Measurements from ENCODE around the gene DNMT3A.

DNMT3A gene

DNA sequence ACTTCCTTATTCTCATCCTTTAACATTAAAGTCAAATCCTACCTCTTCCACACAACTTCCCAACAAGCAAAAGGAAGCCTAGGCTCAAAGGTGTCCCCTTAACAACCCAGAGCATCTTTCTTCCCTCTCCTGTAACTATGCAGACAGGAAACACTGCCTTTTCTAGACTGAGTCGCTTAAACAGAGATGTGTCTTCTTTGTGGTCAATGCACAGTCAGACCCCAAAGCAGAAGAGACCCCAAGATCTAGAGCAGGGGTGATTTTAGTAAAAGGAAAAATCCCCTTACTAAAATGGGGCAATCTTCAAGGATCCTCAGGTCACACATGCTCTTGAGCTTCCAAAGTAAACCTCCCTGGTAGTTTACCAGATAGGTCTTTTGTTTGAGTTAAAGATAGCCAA lies 86.8 kb downstream of the DNMT3A start:
- no peak for DNase-seq

DNA sequence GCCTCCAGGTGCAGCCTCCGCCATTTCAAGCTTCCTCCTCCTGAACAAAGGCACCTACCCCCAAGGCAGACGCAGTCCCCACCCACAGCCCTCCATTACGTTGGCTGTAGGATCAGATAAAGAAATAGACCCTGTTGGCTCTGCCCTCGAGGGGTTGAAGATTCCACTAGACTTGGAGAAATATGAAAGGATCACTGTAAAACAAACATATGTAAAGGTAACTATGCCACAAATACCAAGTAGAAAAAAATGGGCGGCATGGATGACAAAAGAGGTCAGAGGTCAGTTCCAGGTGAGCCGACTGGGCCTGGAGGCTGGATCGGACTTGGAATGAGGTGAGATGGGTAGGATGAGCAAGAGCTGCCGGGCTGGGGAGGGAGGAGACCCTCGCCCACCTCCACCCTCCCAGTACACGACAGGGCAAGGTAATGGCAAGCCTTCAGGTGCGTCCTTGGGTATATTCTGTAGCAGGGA lies 88.5 kb downstream of the DNMT3A start:
- DNase-seq: no peak

DNA sequence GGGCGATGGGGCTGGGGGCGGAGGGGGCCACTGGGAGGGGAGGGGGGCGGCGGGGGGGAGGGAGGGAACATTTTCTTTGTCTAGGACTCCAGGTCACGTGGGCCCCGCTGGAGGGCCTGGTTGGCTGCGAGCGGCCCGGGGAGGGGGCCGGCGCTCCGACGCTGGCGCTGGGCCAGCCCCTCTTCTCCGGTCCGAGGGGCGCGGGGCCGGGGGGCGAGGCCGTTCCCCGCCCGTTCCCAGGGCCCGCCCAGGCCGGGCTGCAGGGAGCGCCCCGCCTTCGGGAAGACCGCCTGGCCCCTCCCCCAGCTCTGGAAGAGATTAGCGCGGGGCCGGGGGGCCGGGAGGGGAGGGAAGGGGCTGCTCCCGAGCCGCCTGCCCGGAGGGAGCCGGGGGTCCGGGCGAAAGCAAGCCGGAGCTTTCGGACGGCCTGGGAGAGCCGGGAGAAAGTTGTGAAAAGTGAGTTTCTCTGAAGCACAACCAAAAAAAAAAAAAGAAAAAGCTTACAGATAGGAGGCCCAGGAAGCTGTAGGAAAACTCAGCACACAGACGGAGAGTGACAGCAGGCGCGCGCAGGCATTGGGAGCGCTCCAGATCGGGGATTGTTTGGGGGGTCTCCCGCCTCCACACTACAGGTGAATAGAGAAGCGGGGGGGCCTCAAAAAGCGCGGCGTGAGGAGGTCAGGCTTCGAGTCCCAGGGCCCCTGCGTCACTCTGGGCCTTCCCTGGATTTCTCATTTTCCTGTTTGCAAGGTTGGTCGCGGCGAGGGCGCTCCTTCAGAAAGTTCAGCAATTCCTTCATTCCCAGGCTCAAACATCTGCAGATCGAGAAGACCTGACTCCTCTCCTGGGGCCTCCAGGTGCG lies 89.2 kb downstream of the DNMT3A start:
- peak; percentile 64 for DNase-seq

DNA sequence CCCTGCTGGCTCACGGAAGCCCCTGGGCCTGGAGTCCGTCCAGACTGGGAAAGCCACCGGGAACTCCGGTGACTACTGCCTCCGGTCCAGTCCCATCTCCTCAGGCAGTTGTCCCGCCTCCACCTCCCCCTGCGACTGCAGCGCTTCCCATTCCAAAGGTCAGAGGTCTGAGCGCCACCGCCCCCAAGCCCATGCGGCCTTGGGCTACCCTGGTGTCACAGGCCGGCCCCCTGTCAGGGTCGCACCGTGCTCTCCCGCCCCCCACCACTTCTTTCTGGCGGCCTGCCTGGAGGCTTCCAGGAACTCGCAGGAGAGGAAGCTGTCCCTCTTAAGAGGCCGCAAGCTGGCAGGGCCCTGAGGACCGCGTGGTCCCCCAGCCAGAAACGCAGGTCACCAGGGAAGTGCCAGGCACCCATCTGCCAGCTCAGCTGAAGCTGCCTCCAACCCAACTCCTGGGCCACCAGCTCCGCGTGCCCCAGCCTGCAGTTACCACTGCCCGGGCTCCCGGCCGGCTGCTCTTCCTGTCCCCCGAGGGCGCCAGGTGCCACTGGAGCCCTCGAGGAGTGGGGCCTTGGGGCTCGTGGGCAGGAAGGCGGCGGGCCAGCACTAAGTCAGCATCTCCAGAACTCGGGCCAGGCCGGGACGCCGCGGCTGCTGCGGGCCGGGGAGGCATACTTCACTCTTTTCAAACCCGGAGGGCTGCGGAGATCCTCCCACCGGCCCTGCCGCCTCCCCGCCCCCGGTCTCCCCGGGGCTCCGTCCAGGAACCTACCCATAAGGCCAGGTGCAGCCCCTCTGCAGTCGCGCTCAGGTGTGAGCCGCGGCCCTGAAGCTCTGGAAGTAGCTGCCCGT lies 90.1 kb downstream of the DNMT3A start:
- peak; percentile 74 for DNase-seq

DNA sequence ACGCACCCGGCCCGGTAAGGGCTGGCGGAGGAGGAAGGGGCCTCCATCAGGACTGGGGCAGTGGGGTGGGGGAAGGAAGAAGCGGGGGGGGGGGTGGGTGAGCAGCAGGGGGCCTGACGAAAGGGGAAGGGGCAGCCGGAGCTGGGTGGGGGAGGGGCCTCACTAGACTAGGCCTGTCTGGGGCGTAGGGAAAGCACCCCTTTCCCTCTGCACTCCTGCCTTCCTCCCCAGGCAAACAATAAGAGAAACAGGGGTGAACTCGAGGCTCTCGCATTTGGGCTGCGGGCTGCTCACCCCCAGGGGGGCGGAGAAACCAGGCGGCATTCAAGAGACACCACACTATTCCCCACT lies 90.7 kb downstream of the DNMT3A start:
- DNase-seq: no peak

DNA sequence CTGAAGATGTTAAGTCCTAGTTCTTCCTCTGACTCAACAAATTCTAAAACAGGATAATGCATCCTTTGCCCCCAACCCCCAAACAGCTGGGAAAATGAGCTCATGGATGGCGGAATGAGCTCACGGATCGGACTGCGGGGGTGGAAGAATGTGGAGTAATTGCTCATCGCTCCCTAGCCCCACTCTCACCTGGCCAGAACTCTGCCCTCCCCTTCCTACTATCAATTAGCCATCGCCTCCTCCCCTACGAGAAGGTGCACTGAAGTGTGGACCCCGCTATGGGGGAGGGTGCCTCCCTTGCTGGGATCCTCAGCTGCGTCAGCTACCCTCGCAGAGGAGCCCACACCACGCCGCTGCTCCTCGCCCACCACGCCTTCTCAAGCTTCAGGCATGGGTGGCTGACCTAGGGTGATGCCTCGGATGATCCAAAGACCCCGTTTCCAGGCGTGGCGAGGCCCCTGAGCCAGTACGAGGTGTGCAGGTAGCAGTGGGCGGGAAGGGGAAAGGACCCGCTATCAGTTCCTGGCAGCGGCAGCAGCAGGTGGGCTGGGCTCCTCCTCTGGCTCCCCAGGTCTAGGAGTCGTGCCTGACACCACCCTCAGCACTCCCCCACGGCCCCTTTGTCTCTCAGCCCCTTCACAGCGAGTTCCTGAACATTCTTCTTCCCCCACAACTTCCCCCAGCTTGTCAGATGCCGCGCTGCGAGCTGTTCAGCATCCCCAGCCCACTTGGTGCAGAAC lies 91.2 kb downstream of the DNMT3A start:
- DNase-seq: no peak

DNA sequence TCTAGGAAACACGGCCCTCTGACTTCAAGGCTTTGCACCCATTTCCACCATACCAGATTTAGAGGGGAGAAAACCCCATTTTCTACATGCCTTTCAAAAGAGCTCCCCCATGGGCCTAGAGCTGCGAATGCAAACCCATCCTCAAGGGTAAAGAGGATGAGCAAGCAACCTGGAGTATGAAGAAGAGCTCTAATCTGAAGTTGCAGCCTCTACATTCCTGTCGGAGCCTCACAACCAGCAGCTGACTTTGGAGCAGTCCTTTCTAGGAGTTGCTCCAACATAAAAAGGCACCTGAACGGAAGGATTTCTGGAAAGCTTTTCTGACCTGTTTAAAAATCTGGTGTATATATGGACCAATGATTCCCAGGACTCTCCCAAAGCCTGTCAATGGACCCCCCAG lies 91.9 kb downstream of the DNMT3A start:
- DNase-seq: no peak

DNA sequence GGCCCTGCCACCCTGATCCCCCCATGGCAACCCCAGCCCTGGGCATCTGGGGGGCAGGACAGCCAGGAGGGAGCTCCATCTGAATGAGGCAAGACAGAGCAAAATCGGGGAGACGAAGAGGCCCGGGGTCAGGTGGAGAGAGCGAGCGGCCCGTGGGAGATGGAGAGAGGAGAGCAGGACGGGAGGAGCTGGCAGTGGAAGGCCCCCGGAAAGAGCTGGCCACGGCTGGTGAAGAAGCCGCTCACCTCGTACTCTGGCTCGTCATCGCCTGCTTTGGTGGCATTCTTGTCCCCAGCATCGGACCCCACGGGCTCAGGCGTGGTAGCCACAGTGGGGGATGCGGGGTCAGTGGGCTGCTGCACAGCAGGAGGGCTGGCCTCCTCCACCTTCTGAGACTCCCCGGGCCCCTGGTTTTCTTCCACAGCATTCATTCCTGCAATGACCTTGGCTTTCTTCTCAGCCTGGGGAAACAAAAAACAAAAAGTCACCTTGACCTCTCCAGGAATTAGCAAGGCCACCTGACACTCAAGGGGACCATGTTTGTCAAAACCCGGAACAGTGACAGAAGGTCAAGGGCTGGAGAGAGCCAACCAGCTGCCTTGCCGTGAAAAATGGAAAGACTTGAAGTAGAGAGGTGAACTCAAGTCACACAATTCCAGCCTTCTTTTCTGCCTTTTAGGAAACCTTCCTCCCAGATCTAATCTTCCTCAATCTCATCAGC lies 93.8 kb downstream of the DNMT3A start:
- no peak for DNase-seq

DNA sequence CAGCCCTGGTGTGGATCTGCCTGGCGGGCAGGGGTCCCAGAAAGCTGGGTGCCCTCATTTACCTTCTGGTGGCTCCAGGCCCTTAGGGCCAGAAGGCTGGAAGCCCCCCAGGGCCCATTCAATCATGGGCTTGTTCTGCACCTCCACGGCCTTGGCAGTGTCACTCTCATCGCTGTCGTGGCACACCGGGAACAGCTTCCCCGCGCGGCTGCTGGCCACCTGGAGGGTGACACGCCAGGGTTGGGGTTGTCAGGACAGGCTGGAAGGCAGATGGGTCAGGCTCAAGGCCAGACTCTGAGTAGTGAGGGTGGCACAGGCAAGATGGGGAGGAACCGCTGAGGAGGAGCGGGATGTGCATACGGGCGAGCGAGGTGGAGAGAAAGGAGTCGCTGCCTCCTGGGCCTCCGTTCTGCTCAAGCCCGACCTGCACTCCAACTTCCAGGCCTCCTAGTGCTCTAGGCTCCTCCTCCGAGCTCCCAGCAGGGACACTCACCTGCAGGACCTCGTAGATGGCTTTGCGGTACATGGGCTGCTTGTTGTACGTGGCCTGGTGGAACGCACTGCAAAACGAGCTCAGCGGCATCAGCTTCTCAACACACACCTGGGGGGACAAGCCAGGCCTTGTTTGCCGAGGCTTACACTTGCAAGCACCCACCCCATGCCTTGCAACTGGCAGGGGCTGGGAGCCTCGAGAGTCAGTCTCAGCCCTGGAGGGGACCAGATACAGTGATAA lies 95.0 kb downstream of the DNMT3A start:
- no peak for DNase-seq

DNA sequence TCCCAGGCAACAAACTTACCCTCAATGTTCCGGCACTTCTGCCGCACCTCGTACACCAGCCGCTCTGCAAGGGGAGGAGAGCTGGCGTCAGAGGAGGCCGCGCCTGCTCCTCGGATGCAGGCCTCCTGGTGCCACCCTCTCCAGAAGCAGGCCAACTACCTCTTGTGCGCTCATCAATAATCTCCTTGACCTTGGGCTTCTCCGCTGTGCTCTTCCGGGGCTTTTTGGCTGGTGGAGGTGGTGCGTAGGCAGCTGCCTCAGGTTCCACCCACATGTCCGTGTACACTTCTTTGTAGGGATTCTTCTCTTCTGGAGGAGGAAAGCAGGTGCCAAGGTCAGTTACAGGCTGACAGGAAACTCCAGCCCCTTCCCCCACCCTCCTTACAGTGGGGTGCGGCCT lies 95.7 kb downstream of the DNMT3A start:
- DNase-seq: no peak

DNA sequence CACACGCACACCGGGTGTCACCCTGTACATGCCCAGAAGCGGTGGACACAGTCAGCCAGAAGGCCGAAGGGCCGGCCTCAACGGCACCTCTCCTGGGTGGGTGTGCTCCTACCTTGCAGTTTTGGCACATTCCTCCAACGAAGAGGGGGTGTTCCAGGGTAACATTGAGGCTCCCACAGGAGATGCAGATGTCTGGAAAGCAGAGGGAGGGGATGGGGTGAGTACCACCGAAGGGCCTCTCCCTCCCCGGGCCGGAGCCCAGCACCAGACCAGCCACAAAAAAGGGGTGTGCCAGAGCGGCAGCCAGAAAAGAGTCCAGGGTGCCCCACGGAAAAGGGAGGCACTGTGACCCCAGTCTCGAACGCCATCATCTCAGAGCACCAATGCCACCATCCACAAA lies 96.6 kb downstream of the DNMT3A start:
- no peak for DNase-seq

DNA sequence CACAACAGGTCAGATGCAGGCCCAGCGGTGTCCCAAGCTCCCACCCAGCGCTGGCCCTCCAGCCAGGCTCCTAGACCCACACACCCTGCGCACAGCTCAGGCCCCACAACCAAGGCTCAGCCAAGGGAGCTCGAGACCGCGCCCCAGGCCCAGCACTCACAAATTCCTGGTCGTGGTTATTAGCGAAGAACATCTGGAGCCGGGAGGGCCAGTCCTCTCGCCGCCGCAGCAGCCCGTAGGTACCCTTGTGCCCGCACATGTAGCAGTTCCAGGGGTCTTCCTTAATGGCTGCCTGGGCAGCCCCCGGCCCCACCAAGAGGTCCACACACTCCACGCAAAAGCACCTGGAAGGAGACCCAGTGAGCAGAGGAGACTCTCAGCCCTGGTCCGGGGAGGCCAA lies 97.7 kb downstream of the DNMT3A start:
- no peak for DNase-seq

DNA sequence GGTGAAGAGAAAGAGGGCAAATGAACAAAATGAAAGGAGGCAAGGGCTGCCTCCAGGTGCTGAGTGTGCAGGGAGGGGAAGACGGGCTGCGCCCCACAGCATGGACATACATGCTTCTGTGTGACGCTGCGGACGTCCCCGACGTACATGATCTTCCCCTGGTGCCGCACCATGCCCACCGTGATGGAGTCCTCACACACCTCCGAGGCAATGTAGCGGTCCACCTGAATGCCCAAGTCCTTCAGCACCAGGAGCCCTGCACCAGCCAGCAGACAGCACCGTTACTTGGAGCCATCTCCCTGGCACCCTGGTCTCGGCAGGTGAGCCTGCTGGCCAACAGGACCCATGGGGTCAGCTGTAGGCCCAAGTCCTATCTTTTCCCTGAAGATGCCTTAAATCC lies 100.3 kb downstream of the DNMT3A start:
- no peak for DNase-seq

DNA sequence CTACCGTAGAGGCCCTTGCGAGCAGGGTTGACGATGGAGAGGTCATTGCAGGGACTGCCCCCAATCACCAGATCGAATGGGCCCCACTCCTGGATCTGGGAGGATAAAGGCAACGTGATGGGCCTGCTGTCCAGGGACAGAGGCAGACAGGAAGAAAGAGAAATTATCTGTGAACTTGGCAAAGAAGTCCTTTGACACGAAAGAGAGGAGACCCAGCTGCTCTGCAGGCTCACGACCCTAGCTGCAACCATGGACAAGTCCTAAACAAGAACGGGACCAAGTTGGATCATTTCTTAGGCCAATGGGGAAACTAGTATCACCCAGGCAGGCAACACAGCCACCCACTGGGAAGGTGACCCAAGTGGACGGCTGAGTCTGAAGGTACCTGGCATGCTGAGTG lies 101.1 kb downstream of the DNMT3A start:
- no peak for DNase-seq

DNA sequence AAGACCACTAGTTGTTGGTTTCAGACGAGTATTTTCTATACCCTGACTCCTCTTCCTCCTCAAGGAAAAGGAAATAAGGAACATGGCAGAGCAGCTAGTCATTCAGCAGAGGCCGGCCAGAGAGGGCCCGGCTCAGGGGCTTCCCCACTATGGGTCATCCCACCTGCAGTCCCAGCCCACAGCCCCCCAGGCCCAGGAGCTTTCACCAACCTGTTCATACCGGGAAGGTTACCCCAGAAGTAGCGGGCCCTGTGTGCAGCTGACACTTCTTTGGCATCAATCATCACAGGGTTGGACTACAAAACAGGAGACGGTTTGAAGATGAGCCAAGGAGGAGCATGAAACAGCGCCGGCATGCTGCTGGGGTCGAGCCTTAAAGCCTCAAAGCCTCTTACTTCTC lies 102.8 kb downstream of the DNMT3A start:
- DNase-seq: no peak

DNA sequence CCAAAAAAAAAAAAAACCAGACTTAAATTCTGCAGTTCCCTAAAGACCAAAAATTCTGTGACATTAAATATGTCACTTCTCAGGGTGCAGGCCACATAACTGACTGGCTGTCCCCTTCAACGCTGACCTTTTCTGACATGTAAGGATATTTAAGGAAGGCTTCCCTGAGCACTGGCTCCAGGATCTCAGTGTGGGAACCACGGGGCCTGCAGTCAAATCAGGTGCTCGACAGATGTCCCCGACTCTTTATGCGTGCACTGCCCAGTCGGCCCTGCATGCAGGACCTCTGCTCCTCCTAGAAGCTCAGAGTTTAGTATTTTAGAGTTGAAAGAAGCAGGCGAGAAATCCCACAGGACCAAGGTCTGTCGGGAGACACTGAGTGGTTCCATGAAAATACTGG lies 104.0 kb downstream of the DNMT3A start:
- no peak for DNase-seq

DNA sequence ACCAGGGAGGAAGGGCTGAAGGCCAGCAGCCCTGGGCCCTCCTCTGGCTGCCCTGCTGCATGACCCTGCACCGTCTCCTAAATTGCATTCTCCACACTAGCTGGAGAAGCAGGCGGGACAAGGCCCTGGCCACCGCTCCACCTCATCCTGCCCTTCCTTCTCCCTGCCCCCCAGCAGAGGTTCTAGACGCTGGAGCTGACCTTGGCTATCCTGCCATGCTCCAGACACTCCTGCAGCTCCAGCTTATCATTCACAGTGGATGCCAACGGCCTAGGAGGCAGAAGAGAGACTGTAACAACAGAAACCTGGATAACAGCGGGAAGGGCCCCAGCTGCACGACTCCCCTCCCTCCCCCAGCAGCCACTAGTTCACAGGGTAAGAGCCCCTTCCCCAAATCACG lies 105.0 kb downstream of the DNMT3A start:
- no peak for DNase-seq

DNA sequence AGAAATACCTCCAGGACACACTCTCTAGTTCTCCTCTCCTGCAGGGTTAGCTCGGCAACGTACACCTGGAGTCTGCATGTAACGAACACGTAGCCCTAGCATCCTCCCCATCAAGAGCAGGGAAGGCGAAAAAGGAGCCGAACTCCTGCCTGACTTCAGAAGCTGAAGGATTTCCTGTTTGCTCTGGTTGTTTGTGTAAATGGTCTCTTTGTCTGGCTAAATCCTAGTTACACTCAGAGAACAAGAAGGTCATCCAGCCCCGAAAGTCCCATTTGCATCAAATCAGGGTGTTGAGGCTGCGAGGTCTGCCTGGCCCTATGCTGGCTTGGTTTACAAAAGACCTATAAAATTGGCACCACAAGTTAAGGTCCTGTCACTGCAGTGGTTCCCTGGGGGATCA lies 107.0 kb downstream of the DNMT3A start:
- peak; percentile 32 for DNase-seq

DNA sequence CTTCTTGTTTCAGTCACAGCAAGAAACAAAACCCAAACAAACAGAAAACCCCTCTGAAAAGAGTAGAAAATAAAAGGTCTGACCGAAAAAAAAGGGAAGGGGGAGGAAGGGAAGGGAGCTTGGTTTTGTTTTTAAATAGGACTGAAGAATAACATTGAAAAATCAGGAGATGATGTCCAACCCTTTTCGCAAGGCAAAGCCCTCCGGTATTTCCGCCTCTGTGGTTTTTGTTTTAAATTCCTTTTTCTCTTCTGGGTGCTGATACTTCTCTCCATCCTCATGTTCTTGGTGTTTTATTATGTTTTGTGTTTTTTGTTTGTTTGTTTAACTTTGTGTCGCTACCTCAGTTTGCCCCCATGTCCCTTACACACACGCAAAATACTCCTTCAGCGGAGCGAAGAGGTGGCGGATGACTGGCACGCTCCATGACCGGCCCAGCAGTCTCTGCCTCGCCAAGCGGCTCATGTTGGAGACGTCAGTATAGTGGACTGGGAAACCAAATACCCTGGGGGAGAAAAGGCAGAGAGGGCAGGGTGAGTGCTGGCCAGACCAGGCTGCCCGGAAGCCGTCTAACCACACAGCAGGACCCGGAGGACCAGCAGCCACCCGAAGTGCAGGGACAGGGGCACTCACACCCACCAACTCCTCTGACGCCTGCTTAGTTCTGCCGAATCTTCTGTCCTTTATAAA lies 107.7 kb downstream of the DNMT3A start:
- DNase-seq: no peak

DNA sequence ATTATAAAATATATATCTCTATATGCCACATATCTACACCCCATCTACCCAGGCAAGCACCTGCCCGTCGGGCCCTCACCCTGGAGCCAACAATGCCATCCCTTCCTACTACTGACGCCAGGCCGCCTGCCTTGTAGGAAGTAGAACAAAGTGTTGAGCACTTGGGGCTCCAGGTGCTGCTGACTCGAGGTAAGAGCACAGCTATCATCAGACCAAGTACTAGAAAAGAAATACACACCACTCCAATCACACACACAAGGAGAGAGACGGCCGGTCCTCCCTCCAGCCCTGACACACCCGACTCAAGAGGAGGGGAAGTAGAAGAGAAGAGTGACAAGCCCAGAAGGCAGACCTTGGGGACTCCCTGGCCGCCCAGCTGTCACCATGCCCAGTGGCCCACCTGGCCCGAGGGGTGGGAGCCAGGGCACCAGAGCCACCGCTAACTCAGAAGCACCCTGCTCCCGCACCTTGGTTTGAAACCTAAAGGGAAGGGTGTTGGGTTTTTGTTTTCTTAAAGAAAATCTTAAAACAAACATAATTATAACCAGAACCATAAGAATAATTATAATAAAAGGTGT lies 109.4 kb downstream of the DNMT3A start:
- peak; percentile 59 for DNase-seq

DNA sequence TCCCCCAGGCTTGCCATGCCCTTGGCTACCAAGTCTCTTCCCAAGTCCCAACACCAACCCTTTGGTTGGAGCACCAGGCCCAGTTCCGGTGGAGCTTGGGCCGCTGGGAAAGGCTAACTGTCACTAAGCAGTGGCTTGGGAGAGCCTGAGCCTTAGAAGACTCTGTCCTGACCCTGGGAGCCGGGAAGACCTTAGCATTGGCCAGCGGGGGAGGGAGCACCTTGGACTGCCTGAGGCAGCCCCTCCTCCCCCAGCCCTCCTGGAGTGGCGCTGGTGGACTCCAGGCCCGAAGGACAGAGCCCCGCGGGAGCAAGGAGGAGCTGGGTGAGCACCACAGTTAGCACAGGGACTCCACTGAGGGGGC lies 110.8 kb downstream of the DNMT3A start:
- DNase-seq: no peak

Data from DMS79 (cell line).